ENCODE data around the gene PRKD1. TPM values are rescaled to one million over a fixed set of nuclear protein-coding genes. Genes with fewer than 3 reads are reported as not detected.

PRKD1 gene
- total RNA-seq, 1 donor from 2014 or later: 13.5 TPM

GRCh38 chr14:29926701-29927375, 809 bp downstream of the PRKD1 start:
- H3K27me3 Mint-ChIP-seq (ENCODE audit: low read depth): peaks cover 17% of the 10 kb centered on the region
- no peaks in the 10 kb centered on the region for H3K9me3 Mint-ChIP-seq
- peak overlapping the region; percentile 92 for H3K27ac Mint-ChIP-seq (ENCODE audit: unreplicated experiment)
- peaks cover 22% of the 10 kb centered on the region for H3K4me1 Mint-ChIP-seq
- DNase-seq (ENCODE audit: low read depth, low spot score): peak; percentile 48
- peak; percentile 37 for TF ChIP-seq CTCF (conservative IDR thresholded peaks at IDR 0.05)
- peak overlapping the region; percentile 97 for H3K4me3 Mint-ChIP-seq
- H3K36me3 Mint-ChIP-seq (ENCODE audit: low read depth): no peaks in the 10 kb centered on the region

GRCh38 chr14:29926228-29926627, 1.4 kb downstream of the PRKD1 start:
- Mint-ChIP-seq H3K36me3 (ENCODE audit: low read depth) (no peaks in the 10 kb centered on the region), H3K4me1 (peaks cover 22% of the 10 kb centered on the region), H3K27me3 (ENCODE audit: low read depth) (peaks cover 17% of the 10 kb centered on the region), H3K9me3 (no peaks in the 10 kb centered on the region), H3K4me3 (peak overlapping the region; percentile 97), H3K27ac (ENCODE audit: unreplicated experiment) (peak overlapping the region; percentile 92)
- no peak for TF ChIP-seq CTCF (conservative IDR thresholded peaks at IDR 0.05)
- no peak for DNase-seq (ENCODE audit: low read depth, low spot score)

GRCh38 chr14:29925736-29926135, 1.9 kb downstream of the PRKD1 start:
- peaks cover 22% of the 10 kb centered on the region for H3K4me1 Mint-ChIP-seq
- DNase-seq (ENCODE audit: low read depth, low spot score): no peak
- peak overlapping the region; percentile 97 for H3K4me3 Mint-ChIP-seq
- TF ChIP-seq CTCF (conservative IDR thresholded peaks at IDR 0.05): no peak
- H3K27me3 Mint-ChIP-seq (ENCODE audit: low read depth): peaks cover 15% of the 10 kb centered on the region
- no peaks in the 10 kb centered on the region for H3K9me3 Mint-ChIP-seq
- H3K27ac Mint-ChIP-seq (ENCODE audit: unreplicated experiment): no peak overlapping the region
- H3K36me3 Mint-ChIP-seq (ENCODE audit: low read depth): no peaks in the 10 kb centered on the region

GRCh38 chr14:29925101-29925722, 2.4 kb downstream of the PRKD1 start:
- no peak for DNase-seq (ENCODE audit: low read depth, low spot score)
- Mint-ChIP-seq H3K4me1 (peaks cover 22% of the 10 kb centered on the region), H3K27ac (ENCODE audit: unreplicated experiment) (no peak overlapping the region)

GRCh38 chr14:29919845-29920244, 7.8 kb downstream of the PRKD1 start:
- Mint-ChIP-seq H3K27me3 (ENCODE audit: low read depth) (no peaks in the 10 kb centered on the region), H3K4me1 (peaks cover 4% of the 10 kb centered on the region), H3K9me3 (no peaks in the 10 kb centered on the region), H3K27ac (ENCODE audit: unreplicated experiment) (no peak overlapping the region), H3K36me3 (ENCODE audit: low read depth) (no peaks in the 10 kb centered on the region), H3K4me3 (no peak overlapping the region)
- DNase-seq (ENCODE audit: low read depth, low spot score): no peak
- TF ChIP-seq CTCF (conservative IDR thresholded peaks at IDR 0.05): no peak

More at GRCh38 chr14:29925101-29925722, 2.4 kb downstream of the PRKD1 start:
- Mint-ChIP-seq H3K36me3 (ENCODE audit: low read depth) (no peaks in the 10 kb centered on the region), H3K9me3 (no peaks in the 10 kb centered on the region), H3K27me3 (ENCODE audit: low read depth) (peaks cover 10% of the 10 kb centered on the region), H3K4me3 (peak overlapping the region; percentile 97)
- no peak for TF ChIP-seq CTCF (conservative IDR thresholded peaks at IDR 0.05)

All from neural crest cell (in vitro differentiated cells).